Measurements from ENCODE around the gene DACH1.

The DACH1 gene

DNA sequence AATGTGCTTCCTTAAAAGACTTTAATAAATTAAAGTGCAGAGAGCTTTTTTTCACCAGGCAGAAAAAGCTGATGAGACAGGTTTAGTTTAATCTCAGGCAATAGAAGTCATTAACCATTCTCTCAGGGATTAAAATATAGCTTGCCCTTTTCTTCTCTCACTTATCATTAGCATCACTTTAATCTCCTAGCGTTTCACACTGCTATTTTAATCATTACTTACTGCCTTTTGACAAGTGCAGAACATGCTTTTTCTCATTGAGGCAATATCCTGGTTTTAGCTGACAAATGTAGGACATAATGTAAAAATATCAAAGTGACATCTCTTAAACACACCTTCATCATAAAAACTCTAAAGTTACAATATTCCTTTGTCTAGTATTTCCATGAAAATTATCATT, 94.6 kb downstream of the DACH1 start:
- no peak for DNase-seq

GRCh38 chr13:71771144-71771543, 95.9 kb downstream of the DACH1 start:
- DNase-seq, result no peak

DNA sequence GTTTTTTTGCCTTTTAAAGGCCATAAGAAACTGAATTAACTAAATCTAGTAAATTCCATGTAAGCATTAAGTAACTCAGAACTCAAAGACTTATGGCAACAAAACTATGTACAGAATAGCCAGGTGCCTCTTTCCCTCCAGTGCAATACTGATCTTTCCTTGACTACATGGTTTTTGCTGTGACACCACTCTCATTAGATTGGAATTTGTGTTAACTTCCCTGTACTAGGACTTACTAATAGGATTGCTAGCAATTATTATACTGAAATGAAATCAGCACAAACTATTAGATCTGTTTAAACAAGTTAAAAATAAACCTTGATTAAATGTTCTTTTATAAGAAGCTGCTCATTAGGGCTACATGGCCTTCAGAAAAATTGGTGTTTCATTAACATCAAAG, 96.3 kb downstream of the DACH1 start:
- no peak for DNase-seq

- DNase-seq, result no peak
Measured at GRCh38 chr13:71768881-71769280, 98.1 kb downstream of the DACH1 start.

GRCh38 chr13:71759651-71760511, 107.1 kb downstream of the DACH1 start:
- no peak for DNase-seq

DNA sequence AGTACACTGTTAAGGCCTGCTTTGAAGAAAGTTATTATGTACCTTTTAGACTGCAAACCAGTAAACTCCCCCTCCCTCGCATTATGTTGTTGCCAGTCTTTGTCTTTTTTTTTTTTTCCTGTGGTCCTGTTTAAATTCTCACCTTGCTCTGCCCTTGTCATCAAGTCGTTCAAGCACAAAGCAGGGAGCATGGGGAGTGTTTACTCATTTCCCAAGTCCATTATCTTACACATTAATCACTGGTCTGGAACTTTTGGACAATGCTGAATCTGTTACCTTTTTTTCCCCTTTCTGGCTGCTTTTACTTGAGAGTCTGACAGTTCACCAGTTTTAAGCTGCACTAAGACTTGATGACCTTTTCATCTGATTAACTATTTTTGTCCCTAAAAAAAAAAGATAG, 108.2 kb downstream of the DACH1 start:
- DNase-seq, result no peak

DNA sequence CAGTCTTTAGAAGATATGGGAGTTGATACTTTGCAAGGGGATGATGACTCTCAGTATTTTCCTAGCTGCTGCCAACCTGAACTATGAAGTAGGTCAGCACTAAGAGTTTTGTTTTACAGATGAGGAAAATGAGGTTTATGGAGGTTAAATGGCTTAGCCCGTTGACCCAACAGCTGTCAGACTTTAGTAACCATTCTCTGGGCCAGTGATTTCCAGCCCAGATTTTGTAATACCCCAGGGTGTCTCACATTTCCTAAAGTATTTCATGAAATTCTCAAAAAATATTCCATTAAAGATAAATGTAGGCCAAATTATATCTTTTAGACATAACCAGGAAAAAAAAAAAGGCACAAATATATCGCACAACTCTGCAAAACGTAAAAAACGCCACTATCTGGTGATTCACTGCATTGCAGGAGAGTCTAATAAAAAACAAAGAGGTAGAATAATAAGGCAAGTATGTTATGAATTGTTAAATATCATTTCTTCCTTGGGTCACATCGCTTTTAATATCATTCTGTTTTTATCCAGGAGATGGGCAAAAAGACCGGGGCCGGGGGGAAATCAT, 112.5 kb downstream of the DACH1 start:
- DNase-seq, result no peak

DNA sequence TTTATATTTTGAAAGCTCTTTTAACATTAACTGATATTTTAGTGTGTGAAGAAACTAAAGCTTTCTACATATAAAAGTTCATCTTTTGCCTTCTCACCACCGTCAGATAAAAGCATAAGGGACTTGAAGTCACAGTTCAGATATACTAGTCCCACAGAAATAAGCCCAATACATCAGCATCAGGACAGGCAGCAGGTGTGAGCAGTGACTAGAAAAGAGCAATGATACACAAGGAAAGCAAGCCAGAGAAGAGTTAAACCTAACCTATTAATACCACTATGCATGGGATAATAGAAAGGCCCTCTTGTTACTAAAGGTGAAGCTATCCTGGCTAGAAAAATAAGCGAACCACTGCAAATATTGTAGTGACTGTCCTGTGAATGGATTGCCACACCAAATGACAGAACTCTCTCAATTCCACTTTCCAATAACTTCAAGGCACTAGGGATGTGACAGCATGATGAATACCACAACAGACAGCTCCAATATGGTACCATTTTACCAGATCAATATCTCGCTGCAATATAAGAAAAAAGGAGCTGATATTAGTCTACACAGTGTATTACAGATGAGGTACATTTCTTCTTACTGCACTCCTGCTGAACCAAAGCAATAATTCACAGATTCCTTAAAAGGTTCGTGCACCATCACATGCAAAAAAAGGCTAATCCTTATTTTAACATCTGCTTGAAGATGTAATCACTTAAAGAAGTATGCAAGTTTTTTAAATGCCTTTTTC, 114.1 kb downstream of the DACH1 start:
- DNase-seq, result no peak

DNA sequence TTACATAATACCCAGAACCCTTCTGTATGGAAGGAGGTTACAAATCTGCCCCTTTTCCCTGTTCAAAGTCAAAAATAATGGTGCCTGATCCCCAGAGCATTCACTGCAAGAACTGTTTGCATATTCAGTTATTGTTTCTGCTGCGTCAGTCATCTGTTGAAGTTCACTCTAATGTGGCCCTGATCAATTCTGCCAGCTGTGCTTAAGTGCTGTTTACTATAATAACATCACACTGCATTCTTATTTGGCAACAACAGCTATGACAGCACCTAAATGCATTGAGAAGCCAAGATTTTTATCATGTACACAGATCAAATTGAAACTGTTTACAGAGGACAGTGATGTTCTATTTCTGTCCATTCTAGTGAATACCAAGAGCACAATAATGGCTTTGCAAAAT, 115.9 kb downstream of the DACH1 start:
- no peak for DNase-seq

- DNase-seq, result no peak
Measured at GRCh38 chr13:71730267-71730666, 136.7 kb downstream of the DACH1 start.

- no peak for DNase-seq
Measured at GRCh38 chr13:71729441-71729840, 137.6 kb downstream of the DACH1 start.

DNA sequence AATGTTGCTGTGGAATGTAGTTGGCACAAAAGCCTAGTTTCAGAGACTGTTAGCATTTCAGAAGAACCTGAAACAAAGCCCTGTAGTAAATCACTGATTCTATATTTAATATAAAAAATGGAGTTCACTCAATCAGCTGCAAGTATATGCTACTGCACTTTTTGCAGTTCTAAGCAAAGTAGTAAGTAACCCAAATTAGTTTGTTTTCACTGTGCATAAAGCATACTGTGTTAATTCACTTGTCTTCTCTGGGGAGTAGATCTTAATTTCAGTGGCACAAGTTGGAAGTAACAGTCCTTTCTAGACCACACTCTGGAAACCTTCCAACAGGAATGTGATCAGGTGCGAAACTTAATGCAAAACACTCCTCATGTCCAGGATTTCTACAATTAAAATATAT, 139.3 kb downstream of the DACH1 start:
- DNase-seq, result no peak

- DNase-seq, result no peak
Measured at GRCh38 chr13:71727042-71727441, 140.0 kb downstream of the DACH1 start.

GRCh38 chr13:71722206-71722605, 144.8 kb downstream of the DACH1 start:
- no peak for DNase-seq

GRCh38 chr13:71721104-71721503, 145.9 kb downstream of the DACH1 start:
- no peak for DNase-seq

GRCh38 chr13:71718931-71719330, 148.1 kb downstream of the DACH1 start:
- DNase-seq, result no peak

DNA sequence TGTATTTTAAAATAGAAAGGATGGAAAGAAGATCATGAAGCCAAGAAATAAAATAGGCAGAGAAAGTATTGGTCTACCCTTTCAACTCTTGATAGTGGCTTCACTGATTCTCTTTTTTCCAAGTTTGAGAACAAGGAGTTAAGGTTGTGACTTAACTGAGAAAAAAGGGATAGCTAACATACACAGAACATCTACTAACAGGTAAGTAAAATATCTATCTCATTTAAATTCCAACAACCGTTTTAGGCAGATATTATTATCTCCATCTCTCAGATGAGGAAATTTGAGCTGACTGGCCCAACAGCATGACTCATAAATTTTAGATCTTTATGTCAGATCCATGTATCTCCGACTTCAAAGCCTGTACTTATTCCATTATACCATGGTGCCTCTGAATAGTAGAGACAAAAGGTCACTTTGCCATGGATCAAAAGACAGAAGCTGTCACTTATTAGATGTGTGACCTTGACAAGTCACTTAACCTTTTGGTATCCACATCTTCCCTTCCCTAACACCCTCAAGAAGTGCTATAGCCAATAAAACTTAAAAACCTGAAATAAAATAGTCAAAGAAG, 152.1 kb downstream of the DACH1 start:
- DNase-seq, result no peak

DNA sequence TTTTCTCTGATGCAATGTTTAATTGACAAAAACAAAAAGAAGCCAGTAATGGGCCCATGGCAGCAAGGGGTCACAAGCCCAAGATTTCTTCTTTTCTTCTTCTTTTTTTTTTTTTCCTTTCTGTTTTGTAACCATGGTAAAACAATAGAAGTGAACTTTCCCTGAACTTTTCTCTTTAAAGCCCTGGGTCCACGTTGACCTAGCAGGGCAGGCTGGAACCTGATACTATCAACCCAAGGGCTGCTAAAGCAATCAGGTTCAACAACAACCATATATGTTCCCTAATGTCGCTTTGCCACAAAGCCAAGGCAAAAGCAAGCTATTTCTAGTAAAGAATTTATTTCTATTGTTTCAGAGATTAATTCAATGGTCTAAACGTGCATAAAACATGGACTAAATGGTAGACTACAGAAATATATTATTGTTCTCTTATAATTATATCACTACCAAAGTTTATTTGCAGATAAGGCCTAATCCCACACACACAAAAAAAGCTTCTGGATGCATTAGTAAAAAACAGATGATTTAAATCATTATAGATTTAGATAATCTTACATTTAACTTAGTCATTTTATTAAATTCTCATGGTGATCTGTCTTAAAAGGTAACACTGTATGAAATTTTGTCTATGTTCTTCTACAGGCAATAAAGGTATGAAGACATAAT, 153.9 kb downstream of the DACH1 start:
- no peak for DNase-seq

DNA sequence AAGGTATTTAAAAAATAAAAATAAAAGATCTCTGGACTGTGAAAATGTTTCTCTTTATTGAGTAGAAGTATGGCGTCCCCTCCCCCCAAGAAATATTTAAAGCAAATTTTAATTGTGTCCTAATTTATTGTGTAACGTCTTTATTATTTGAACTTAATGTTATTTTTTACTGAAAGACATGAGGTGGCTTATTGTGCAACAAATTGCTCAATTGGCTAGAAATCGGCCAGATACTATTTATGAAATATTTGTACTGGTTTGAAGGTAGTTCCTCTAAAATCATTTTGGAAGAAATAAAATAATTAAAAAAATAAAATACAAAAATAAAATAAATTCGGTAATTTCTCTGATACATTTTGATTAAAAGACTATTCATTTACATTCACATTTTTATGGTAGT, 162.3 kb downstream of the DACH1 start:
- DNase-seq, result no peak

DNA sequence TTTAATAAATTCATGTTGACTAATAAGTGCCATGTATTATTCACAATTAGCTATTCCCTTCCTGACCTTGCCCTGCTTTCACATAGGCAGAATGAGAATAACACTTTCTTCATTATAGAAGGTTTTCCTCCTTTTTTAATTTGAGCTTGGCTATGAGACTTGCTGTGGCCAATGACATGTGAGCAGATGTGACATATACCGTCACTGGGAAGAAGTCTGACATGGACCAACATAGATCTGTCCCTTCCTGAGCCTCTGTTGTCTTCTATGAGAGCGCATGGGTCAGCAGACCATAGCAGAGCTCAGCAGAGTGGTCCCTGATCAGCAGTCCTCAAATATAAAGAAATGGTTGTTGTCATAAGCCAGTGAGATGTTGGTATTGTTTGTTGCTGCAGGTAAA, 163.9 kb downstream of the DACH1 start:
- DNase-seq, result no peak

DNA sequence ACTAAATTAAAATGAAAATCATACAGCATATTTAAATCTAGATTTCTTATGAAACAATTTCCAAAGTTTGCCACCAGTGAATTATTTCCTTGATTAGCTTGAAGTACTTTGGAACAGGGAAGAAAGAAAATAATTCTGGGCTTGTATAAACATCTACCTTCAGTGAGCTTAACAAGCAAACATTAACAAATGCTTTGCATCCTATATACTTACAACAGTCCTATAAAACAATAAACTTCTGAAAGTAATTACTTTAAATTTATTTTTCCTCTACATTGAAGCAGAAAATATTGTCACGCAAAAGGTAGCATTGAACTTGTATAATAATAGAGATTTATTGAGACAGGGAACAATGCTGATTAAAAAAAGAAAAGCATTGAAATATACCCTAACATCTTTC, 164.8 kb downstream of the DACH1 start:
- no peak for DNase-seq

DNA sequence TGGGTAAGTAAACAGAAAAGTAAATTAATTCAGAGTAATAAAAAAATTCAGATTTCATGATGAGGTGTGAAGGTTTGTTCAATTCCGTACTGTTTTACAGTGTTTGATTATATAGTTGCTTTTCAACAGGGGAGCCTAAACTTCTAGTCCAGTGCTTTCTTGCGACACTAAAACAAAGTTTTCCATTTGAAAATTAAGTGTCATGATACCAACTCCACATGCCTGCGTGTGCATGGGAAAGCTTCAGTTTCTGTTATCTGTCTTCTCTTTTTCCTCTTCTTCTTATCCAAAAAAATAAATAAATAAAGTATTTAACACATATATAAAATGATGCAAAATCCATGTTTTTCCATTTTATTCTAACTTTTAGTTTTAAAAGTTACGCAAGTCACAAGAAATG, 165.3 kb downstream of the DACH1 start:
- no peak for DNase-seq

GRCh38 chr13:71699342-71699741, 167.7 kb downstream of the DACH1 start:
- DNase-seq, result no peak

Measured in T-helper 1 cell (primary cell).